ENCODE data around the gene CD80.

Gene CD80

DNA sequence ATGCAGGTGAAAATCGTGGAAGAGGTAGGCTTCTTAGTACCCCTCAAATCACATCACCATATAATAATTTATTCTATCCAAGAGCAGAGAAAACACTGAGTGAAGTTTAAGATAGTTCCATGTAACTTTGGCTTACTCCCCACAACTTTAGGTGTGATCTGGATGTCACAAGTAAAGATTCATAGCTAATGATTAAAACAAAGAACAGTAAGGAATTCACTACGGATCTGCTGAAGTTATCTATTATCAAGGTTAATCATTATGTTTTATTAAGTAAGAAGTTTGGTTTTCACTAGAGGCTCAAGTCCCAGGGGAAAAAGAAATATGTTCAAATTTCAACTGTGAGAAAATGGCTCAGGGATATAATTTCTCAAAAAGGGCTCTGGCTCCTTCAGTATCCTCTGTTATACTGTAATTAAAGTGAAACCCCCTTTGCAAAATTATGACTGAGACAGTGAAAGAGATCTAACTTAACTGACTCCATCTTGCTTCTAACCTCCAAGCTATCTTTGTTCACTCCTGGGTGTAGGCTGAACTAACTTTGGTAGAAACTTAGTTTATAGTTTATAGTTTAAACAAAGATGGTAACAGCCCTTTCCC is 17.1 kb downstream of the CD80 start:
- DNase-seq (ENCODE audit: extremely low read depth, low read depth) = no peak
- TF ChIP-seq, protein P1, sequence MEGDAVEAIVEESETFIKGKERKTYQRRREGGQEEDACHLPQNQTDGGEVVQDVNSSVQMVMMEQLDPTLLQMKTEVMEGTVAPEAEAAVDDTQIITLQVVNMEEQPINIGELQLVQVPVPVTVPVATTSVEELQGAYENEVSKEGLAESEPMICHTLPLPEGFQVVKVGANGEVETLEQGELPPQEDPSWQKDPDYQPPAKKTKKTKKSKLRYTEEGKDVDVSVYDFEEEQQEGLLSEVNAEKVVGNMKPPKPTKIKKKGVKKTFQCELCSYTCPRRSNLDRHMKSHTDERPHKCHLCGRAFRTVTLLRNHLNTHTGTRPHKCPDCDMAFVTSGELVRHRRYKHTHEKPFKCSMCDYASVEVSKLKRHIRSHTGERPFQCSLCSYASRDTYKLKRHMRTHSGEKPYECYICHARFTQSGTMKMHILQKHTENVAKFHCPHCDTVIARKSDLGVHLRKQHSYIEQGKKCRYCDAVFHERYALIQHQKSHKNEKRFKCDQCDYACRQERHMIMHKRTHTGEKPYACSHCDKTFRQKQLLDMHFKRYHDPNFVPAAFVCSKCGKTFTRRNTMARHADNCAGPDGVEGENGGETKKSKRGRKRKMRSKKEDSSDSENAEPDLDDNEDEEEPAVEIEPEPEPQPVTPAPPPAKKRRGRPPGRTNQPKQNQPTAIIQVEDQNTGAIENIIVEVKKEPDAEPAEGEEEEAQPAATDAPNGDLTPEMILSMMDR (IDR thresholded peaks at IDR 0.05; ENCODE audit: low read depth, low read length) = no peak

DNA sequence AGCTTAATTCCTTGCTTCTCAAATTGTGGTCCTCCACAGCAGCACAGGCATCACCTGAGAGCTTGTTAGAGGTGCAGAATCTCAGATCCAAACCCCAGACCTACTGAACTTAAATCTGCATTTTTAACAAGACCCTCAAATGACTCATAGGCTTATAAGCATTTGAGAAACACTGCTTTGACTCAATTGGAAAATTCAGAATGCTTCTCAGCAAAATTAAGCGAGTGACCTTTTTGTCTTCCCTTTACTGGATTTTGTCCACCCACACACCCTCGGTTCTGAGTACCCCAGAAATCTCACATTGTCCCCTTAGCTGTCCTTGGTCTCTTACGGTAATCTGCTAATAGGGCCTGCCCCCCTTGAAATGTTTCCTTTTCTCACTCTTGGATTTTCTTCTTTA is 17.9 kb downstream of the CD80 start:
- DNase-seq (ENCODE audit: extremely low read depth, low read depth) = no peak
- TF ChIP-seq, protein P1 (IDR thresholded peaks at IDR 0.05; ENCODE audit: low read depth, low read length) = no peak

DNA sequence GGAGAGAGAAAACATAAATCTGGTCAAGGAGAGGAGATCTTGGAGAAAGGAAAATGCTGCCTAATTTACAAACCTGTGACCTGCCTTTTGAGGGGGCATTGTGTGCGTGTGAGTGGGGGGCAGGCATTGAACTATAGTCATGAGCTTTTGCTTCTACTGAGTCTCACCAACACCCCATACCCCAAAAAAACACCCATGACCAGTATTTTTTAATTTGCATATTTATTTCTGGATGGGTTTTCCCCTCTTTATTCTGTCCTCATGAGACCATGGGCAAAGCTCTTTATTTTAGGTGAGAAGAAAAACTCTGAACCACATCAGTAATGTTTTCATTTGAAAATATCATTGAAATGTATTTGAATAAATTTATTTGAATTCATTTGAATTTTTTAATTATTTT is 20.6 kb downstream of the CD80 start:
- TF ChIP-seq, protein P1 (IDR thresholded peaks at IDR 0.05; ENCODE audit: low read depth, low read length) = no peak
- DNase-seq (ENCODE audit: extremely low read depth, low read depth) = no peak

DNA sequence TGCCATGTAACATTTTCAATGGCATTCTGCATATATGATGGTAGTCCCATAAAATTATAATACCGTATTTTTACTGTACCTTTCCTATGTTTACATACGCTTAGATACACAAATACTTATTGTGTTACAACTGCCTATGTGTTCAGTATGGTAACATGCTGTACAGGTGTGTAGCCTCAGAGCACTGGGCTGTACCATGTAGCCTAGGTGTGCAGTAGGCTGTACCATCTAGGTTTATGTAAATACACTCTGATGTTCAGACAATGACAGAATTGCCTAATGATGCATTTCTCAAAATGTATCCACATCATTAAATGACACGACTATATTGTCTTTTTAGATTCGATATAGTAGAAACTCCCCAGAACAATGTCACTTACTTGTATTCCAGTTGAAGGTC is 22.7 kb downstream of the CD80 start:
- TF ChIP-seq, protein P1 (IDR thresholded peaks at IDR 0.05; ENCODE audit: low read depth, low read length) = no peak
- no peak for DNase-seq (ENCODE audit: extremely low read depth, low read depth)

DNA sequence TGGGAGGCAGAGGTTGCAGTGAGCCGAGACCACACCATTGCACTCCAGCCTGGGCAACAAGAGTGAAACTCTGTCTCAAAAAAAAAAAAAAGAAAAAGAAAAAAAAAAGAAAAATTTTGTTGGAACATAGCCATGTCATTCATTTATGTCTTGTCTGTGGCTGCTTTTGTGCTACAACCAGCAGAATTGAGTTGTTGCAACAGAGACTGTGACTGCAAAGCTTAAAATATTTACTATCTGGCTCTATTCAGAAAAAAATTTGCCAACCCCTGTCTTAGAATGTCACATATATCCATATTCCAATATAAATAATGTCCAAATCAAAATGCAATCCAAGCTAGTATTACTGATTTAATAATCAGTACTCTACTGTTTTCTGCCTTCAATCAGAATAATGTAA is 25.1 kb downstream of the CD80 start:
- TF ChIP-seq, protein P1 (IDR thresholded peaks at IDR 0.05; ENCODE audit: low read depth, low read length) = no peak
- DNase-seq (ENCODE audit: extremely low read depth, low read depth) = no peak

DNA sequence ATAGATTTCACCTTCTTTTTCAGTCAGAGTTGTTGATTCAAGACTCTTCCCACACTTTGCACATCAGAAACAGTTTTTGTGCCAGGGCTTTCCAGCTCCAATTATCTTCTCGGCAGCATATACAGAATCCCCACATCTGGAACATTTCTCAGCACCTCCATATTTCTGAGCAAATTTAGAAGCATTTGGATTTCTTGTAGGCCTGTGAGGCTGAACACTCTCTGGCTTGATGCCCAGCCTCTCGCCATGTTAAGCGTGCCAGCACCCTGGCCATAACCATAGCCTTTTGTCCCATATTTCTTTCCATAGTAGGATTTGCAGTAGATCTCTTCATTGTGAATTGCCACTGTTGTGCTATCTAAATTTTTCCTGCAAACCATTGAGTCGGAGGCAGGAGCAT is 28.3 kb downstream of the CD80 start:
- DNase-seq (ENCODE audit: extremely low read depth, low read depth) = no peak
- TF ChIP-seq, protein P1 (IDR thresholded peaks at IDR 0.05; ENCODE audit: low read depth, low read length) = no peak

DNA sequence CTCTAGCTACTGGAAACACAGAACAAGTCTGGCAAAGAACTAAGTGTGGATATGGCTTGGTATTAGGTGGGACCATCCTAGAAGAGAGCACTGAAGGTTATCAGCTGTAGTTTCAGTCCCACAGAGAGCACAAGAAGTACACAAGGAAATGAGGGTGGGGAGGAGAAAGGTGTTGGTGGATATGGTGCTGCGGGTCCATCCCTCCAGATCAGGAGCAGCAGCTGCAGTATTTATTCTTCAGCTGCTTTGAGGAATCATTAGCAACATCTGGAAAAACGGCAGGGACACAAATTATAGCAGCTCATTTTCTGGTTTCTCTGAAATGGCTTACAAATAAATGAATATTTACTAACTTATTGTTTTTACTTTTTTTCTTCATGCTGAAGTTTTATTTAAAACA is 29.0 kb downstream of the CD80 start:
- DNase-seq (ENCODE audit: extremely low read depth, low read depth) = no peak
- TF ChIP-seq, protein P1 (IDR thresholded peaks at IDR 0.05; ENCODE audit: low read depth, low read length) = no peak

All from AG09319 (cell line).